ENCODE measurements around the gene PRB3.

Gene PRB3

GRCh38 chr12:11269607-11270006, at the start of gene PRB3:
PRB3 (minus strand) TSS chr12:11269707; CDS start chr12:11269669, 38 bp downstream.
- DNase-seq = no peak

- no peak for DNase-seq
These were observed 40.8 kb upstream of the PRB3 start, which contains the start of gene PRB4 for GRCh38 chr12:11310336-11310735. PRB4 (minus strand) TSS chr12:11310436; CDS start chr12:11310398, 38 bp downstream.

- no peak for DNase-seq
These were observed 37.6 kb upstream of the PRB3 start for GRCh38 chr12:11307143-11307542.

GRCh38 chr12:11273449-11273848, 3.9 kb upstream of the PRB3 start:
- DNase-seq = no peak

GRCh38 chr12:11264501-11264900, 5.0 kb downstream of the PRB3 start:
- DNase-seq = no peak

GRCh38 chr12:11246489-11246888, 23.0 kb downstream of the PRB3 start:
- DNase-seq = no peak

GRCh38 chr12:11242656-11243055, 26.9 kb downstream of the PRB3 start:
- no peak for DNase-seq

GRCh38 chr12:11240348-11240930, 29.1 kb downstream of the PRB3 start:
- no peak for DNase-seq

- no peak for DNase-seq
These were observed 31.2 kb downstream of the PRB3 start for GRCh38 chr12:11238275-11238674.

GRCh38 chr12:11233532-11233931, 36.0 kb downstream of the PRB3 start:
- DNase-seq = no peak

GRCh38 chr12:11228296-11228879, 41.1 kb downstream of the PRB3 start:
- peak in 4 of 51 donors; percentile 0 to 7 (median 0) for DNase-seq

- no peak for DNase-seq
These were observed 42.1 kb downstream of the PRB3 start for GRCh38 chr12:11227373-11227772.
